AG20443 (cell line): ENCODE results near the gene LLGL1.

Experiments used
- DNase-seq: peaks from one replicate; pipeline ENCODE4 v3.0.0; 2012; ENCODE audit warnings: low spot score, mixed read lengths

Gene LLGL1

DNA sequence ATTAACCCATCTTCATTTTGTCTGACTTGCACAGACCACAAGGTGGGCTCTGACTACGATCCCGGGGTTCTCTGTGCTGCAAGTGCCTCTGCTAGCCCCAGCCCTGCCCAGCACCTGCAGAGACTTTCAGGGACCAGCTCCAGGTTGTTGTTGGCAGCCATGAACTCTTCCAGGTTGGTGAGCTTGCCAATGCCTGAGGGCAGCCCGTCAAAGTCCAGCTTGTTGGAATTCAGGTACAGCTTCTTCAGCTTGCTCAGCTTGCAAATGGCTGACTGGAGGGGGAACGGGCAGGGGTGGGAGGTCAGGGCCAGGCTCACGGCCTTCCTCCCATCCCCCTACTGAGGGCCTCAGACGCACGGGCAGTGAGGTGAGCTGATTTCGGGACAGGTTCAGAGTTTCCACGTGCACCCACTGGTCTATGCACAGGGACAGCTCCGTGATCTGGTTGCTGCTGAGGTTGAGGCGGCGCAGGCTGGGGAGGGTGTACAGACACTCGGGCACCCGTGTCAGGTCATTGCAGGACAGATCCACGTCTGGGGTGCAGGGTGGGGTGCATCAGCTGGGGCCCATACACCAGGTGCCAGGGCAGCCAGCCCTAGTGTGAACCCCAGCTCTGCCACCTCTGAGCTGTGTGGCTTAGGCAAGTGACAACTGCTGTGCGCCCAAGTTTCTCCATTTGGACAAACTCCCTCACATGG, 27.9 kb downstream of the LLGL1 start:
- no peak for DNase-seq

DNA sequence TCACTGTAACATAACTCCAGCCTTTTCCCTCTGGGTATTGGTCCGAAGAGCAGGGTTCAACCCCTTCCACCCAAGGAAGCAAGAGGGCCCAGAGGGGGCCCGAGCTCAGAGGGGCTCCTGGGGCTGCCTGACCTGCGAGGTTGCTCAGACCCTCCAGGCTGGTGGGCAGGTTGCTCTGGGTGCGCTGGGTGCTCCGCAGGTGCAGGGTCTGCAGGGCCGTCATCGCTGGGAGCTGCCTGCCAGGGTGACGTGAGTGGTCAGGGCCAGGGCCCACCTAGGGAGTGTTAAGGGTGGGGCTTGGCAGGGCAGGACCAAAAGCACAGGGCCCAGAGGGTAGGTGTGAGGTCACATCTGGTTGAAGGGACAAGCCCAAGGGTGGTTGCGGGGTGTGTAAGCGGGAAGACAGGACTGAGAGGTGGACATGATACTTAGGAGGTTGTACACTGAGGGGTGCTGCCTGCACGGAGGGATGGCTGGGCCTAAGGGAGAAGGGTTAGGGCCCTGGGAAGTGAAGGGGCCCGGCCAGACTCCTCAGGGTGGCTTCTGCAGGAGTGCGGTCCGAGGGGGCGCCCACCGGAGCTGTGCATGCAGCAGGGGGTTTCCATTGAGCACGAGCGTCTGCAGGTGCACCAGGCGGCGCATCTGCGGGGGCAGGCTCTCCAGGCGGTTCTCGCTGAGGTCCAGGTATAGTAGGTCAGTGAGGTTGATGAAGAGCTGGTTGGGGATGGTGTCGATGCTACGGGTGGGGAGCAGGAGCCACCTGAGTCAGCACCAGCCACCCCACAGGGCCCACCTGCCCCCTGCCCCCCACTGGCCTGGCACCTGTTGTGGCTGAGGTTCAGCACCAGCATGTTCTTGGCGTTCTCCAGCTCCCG, 28.7 kb downstream of the LLGL1 start:
- DNase-seq = no peak

DNA sequence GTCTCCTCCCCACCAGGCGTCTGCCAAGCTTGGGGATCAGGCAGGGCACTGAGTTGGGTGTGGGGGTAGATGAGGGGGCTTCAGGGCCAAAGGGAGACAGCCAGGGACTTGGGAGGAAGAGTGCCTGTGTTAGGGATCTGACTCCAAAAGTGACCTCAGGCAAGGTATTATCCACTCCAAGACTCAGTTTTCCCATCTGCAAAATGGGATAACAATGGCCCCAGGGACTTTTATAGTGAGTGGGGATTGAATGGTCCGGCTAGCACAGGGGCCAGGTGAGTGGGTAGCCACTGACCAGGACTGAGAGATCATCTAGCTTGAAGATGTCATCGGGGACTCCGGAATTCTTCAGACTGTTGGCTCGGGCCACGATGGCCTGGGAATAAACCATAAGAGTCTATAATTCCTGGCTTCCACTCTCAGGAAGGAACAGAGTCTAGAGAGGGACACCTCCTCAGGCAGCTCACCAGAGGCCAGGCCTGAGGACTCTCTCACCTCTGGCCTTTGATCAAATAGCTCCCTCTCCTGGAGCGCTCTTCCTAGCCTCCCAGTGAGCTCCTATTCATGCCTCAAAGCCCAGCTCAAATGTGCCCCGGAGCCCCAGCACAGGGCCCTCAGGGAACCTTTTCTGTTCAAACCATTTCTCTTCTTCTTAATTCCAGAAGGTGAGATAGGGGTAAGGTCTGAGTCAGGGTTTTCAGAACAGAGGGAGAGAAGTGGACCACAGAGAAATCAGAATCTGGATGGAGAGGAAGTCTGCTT, 29.6 kb downstream of the LLGL1 start:
- DNase-seq = no peak

DNA sequence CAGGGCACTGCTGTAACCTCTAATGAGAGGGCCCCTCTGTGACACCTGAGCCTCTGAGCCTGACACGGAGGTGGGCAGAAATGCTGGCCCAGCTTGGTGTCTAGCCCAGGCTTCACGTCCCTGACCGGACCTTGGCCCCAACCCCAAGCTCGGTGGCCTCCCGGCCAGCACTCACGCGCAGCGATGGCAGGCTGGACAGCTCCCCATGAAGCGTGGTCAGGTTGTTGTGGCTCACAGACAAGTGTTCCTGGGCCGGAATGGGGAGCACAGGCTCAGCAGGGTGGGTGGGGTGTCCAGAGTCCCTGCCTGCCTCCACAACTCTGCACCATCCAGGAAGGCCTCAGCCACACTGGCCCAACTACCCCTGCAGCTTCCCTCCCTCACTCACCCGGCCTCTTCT, 30.9 kb downstream of the LLGL1 start:
- no peak for DNase-seq

DNA sequence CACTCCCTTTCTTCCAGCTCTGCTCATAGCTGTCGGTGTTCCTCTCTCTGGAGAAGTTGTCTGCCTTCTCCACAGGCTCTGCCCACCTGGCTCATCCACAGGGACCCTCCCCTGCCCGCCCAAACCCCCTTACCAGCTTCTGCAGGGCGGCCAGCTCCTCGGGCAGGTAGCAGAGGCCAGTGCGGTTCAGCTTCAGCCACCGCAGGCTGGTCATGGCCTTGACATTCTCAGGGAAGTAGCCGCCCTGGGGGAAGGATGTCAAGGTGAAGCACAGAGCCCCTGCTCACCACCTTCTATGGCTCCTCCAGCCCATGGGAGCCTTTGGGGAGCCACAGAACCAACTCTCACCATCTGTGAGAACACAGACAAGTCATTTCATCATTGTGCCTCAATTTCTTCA, 31.3 kb downstream of the LLGL1 start:
- DNase-seq = no peak

DNA sequence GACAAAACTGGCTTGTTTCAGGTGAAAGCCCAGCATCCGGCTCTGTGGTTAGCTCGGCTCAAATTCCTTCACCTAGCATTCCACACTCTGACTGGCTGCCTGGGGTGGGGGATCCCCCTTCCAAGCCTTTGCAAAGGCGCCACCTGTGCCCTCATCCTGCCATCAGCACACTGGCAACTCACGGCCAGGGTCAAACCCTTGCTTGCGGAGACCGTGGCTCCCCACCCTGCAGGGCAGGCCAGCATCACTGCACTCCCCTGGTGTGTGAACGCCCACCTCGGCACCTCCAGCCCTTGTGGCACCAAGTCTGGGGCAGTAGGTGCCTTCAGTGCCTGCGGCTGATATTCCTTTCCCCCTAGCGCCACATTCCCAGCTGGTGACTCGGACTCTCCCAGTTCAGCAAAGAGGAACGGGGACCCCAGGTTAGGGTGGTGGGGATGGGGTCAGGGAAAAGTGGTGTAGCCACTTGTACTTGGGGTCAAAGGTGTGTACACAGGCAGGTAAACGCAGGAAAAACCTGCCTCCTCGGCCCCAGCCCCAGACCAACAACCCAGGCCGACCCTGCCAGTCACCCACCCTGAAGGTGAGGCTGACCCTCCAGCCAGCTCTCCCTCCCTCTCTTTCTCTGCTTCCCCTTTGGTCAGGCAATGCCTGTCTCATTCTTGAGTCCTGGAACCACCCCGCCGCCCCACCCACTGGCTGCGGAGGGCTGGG, 32.0 kb downstream of the LLGL1 start:
- peak; percentile 72 for DNase-seq

DNA sequence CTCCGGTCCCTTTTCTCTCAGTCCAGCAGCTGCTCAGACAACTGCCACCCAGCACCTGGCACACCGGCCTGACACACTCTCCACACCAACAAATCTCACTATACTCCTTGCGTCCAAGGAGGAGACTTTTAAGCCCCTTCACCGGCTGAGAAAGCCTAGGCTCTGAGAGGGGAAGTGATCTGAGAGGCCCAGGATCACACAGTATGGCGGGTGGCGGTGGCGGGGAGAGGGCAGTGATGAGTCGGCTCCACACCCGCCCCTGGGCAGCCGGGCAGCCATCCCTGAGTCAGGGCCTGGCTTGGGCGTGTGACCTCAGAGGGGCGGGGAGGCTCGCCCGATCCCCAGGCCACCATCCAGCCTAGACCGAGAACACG, 32.5 kb downstream of the LLGL1 start:
- DNase-seq = peak; percentile 94

DNA sequence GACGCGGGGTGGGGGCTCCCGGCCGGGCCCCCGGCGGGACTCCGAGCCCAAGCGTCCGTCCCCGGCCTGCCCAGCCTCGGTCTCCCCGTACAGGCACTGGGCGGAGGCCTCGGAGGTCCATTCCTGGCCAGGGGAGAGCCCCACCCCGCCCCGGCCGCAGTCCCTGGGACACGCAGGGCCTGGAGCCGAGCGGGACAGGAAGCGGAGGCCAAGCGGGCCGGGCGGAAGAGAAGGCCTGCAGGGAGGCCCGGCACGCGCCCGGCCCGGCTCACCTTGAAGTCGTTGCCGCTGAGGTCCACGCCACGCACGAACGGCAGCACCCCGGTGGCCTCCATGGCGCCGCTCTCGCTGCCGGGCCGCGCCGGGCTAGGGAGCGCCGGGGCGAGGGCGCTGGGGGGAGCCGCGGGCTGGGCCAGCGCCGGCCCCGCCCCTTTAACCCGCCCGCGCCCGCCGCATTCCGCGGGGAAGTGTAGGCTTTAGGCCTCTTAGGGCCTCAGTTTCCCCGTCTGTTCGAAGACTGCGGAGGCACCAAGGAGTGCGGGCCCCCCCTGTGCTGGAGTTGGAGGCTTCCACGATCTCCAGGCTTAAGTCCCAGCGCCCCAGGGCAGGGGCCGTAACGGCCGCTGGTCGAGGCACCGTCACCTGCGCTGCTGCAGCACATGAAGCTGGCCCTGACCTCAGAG, 33.1 kb downstream of the LLGL1 start, which contains the start of gene FLII:
Gene FLII (minus strand): TSS at position 383 of the 683 bp plus-strand sequence. CDS start 48 bp downstream, at position 335.
- peak; percentile 88 for DNase-seq

DNA sequence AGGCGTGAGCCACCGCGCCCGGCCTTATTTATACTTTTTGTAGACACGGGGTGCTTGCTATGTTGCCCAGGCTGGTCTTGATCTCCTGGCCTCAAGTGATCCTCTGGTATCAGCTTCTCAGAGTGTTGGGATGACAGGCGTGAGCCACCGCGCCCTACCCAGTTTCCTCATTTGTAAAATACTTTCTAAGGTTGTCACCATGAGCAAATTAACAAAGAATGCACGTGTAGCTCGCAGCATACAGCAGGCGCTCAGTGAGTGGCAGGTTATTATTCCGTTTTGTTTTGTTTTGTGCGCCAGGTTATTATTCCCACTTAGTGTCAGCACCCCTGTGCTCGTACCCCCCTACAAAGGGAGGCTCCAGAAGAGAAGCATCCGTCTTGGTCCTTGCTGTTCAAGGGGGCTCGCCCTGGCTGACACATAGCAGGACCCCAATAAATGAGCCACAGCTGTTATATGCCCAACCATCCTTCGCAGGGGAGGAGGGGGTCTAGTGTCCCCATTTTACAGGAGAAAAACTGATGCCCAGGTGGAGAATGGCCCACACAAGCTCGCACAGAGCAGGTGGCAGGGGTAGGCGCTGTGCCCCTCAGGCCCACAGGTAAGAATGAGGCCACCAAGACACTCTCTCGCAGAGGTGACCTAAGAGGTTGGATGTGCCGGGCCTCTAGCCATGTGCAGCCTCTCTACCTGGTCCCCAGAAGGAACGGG, 34.3 kb downstream of the LLGL1 start:
- DNase-seq = no peak

DNA sequence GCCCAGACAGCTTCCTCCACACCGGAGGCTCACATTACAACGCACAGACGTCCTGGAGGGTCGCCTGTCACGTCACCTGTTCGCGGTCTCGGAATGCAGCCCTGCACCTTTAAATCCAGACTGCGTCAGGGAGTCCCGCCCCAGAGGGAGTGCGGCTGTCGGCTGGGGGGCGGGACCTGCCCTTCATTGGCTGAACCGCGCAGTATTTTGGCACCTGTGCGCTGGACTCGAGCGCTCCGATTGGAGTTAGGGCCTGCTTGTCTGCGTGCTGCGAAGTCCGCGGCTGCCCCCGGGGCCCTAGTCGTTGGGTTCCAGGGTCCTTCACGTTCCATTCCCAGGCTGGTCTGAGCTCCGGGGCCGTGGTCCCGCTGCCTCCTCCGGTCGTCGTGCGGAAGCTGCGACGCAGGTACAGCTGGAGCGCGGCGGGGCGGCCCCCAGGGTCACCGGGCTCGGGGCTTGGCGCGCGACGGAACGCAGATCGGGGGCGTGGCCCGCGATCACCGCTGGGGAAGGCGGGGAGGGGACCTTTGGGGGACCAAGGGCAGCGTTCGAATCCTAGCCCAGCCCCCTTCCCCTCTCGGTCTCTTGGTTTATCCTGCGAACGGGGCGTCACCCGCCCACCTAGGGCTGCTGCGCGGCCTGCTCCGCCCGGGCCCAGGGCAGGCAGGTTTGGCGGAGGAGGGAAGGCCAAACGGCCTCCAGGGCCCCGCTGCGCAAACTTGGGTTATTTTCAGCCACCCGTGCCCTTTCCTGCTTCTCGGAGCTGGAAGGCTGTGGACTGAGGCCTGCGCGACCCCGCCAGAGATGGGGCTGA, 35.1 kb downstream of the LLGL1 start, which contains the start of gene MIEF2:
Gene MIEF2 (plus strand): TSS at position 331 of the 814 bp plus-strand sequence. CDS start 2,059 bp downstream, outside the sequence.
- DNase-seq = peak; percentile 98

DNA sequence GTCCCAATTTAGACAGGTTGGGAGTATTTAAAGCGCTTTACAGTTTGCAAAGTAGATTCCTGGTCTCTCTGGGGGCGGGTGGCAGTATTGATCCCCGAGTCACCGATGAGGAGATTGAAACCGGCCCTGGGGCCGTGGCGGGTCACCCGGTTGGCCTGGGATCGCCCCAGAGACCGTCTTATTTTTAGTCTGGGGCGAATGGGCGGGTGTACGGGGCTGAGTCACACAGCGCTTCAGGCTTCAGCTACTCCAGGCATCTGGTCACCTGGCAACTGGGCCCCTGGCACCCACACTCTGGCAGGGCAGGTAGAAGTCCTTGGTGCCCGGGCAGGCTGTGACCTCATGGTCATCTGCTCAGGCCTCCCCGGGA, 35.7 kb downstream of the LLGL1 start:
- DNase-seq = peak; percentile 82

DNA sequence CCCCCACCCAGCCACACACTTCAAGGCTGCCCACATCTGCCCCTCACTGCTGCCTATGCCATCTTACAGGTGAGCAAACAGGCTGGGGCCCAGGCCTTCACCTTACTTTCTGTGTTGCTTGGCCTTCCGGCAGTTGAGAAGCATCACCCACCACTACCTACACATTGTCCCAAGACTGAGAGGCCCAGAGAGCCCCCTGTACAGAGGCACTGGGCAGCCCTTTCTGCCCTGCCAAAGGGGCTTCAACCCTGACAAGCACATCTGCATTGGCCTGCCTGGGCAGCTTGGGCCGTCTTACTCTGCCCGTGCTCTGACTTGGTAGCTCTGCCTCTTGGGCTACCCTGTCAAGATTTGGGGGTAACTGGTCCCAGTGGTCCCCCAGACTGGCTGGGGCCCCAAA, 36.2 kb downstream of the LLGL1 start:
- no peak for DNase-seq

DNA sequence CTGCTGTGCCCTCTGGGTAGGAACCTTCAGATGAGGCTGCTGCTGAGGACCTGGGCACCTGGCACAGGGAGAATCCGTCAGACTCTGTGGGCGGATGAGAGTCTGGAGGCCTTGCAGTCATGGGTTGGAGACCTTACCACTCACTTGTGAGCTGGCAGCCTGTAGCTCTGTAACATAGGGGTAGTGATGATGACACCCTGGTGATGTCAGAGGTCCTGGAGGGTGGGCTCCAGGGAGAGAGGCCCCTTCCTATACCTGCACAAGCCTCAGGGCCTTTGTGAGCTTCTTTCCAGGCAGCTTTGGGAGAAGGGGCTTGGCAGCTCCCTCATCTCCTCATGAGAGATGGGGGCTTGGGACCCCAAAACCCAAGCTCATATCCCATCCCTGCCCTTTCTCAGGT, 36.7 kb downstream of the LLGL1 start:
- DNase-seq = no peak

DNA sequence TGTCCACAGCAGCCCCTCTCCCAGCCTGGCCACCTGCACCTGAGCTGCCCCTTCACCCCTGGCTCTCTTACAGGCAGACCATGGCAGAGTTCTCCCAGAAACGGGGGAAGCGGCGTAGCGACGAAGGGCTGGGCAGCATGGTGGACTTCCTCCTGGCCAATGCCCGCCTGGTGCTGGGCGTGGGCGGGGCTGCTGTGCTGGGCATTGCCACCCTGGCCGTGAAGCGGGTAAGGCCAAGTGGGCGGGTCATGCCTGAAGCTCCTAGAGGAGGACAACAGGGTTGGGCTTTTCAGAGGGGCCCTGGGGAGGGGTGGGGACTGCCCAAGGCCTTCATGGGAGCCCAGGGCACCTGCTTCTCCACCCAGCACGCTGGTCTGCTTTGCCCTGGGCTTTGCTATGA, 37.2 kb downstream of the LLGL1 start:
- DNase-seq = no peak

DNA sequence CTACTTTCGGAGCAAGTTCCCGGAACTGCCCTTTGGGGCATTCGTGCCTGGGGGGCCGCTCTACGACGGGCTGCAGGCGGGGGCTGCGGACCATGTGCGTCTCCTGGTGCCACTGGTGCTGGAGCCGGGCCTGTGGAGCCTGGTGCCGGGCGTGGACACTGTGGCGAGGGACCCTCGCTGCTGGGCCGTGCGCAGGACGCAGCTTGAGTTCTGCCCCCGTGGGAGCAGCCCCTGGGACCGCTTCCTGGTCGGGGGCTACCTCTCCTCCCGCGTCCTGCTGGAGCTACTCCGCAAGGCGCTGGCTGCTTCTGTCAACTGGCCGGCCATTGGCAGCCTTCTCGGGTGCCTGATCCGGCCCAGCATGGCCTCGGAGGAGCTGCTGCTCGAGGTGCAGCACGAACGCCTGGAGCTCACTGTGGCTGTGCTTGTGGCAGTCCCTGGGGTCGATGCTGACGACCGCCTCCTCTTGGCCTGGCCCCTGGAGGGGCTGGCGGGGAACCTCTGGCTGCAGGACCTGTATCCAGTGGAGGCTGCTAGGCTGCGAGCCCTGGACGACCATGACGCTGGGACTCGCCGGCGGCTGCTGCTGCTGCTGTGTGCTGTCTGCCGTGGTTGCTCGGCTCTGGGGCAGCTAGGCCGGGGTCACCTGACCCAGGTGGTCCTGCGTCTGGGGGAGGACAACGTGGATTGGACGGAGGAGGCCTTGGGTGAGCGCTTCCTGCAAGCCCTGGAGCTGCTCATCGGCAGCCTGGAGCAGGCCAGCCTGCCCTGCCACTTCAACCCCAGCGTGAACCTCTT, 38.6 kb downstream of the LLGL1 start:
- no peak for DNase-seq

DNA sequence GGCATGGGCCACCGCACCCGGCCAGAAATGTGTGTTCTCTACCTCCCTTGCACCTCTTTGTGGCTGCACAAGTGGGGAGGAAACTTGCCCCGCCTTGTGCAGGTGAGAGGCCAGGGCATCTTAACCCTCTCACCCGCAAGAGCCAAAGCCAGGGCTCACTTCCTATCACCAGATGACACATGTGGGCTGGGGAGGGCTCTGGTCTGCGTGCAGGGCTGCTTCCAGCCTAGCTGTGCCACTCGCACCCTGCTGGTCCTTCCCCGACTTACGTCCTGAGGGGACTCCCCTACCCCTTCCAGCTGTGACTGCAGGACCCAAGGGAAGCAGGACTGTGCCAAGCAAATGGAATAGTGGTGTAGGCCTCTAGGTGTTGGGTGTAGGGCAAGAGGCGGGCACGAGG, 41.9 kb downstream of the LLGL1 start:
- DNase-seq = no peak

DNA sequence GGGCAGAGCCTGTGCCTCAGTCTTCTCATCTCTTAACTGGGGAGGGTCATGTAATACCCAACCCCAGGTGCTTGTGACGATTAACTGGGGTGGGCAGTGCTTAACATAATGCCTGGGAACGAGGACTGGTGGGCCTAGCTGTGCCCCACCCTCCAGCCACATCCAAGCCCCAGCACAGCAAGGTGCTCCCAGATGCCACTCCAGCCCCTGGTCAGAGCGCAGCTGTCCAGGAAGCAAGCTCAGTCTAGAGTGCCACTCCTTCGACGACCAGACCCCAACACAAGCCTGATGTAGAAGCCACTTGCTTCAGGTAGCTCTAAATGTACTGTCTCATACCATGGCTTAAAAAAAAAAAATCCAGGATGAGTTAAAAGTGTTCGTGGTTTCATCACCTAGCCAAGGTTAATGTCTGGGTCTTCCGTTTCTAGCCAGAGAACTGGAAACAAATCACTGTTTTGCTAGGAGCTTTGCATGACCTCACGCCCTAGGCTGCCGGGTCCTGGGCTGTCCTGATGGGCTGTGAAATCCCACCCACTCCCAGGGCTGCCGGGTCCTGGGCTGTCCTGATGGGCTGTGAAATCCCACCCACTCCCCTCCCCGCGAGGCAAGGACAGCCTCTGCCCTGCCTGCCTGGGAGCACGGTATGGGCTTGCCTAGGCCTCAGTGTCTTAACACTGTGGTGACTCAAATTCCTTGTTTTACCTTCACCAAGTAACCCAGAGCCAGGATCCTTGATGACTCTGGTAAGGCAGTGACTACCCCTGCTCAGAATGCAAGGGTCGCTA, 42.7 kb downstream of the LLGL1 start:
- peak; percentile 38 for DNase-seq
